ENCODE data around the gene PRSS36.

- TF ChIP-seq CTCF (IDR thresholded peaks at IDR 0.05; ENCODE audit: poor library complexity, severe bottlenecking) (no peak), EZH2 (IDR thresholded peaks at IDR 0.05; ENCODE audit: borderline replicate concordance, insufficient read depth, low read length, poor library complexity, severe bottlenecking) (no peak), POLR2AphosphoS5 (IDR thresholded peaks at IDR 0.05) (no peak), REST (IDR thresholded peaks at IDR 0.05; ENCODE audit: borderline replicate concordance) (no peak), EP300 (conservative IDR thresholded peaks at IDR 0.05; ENCODE audit: poor library complexity, severe bottlenecking) (no peak), RAD21 (conservative IDR thresholded peaks at IDR 0.05) (no peak), MXI1 (conservative IDR thresholded peaks at IDR 0.05; ENCODE audit: poor library complexity, severe bottlenecking) (no peak), TAF1 (IDR thresholded peaks at IDR 0.05; ENCODE audit: low read depth) (no peak)
These were observed 40.2 kb upstream of the PRSS36 start for GRCh38 chr16:31190061-31190460.

All from neural cell (in vitro differentiated cells).